Ishikawa (cell line): Measurements from ENCODE around the gene MORC1.

Experiments
- CEBPB ChIP-seq: IDR thresholded peaks from 2 replicates; pipeline ENCODE4 v1.6.1; 2012
- CREB1 ChIP-seq: IDR thresholded peaks from 2 replicates; pipeline ENCODE4 v1.6.1; 2012; ENCODE audit warnings: low read depth
- EGR1 ChIP-seq: IDR thresholded peaks from 2 replicates; pipeline ENCODE4 v1.6.1; 2012
- EP300 ChIP-seq: IDR thresholded peaks from 2 replicates; pipeline ENCODE4 v1.6.1; 2012; ENCODE audit warnings: borderline replicate concordance
- FOXM1 ChIP-seq: IDR thresholded peaks from 2 replicates; pipeline ENCODE4 v1.6.1; 2012; ENCODE audit warnings: low read depth, borderline replicate concordance
- MAX ChIP-seq: IDR thresholded peaks from 2 replicates; pipeline ENCODE4 v1.6.1; 2012
- NFIC ChIP-seq: IDR thresholded peaks from 2 replicates; pipeline ENCODE4 v1.6.1; 2012
- RAD21 ChIP-seq: IDR thresholded peaks from 2 replicates; pipeline ENCODE4 v1.6.1; 2012; ENCODE audit warnings: low read depth
- TAF1 ChIP-seq: IDR thresholded peaks from 2 replicates; pipeline ENCODE4 v1.6.1; 2012; ENCODE audit warnings: low read depth, mild to moderate bottlenecking
- TCF12 ChIP-seq: IDR thresholded peaks from 2 replicates; pipeline ENCODE4 v1.6.1; 2012; ENCODE audit warnings: low read depth
- TEAD4 ChIP-seq: IDR thresholded peaks from 2 replicates; pipeline ENCODE4 v1.6.1; 2012
- YY1 ChIP-seq: IDR thresholded peaks from 2 replicates; pipeline ENCODE4 v1.6.1; 2012; ENCODE audit warnings: low read depth
- ZBTB7A ChIP-seq: IDR thresholded peaks from 2 replicates; pipeline ENCODE4 v1.6.1; 2012; ENCODE audit warnings: low read depth
- TF ChIP-seq, protein P1 (sequence below): IDR thresholded peaks from 2 replicates; pipeline ENCODE4 v1.6.1; 2012; ENCODE audit warnings: low read depth, mild to moderate bottlenecking
- TF ChIP-seq, protein P2 (sequence below): IDR thresholded peaks from 2 replicates; pipeline ENCODE4 v1.6.1; 2012

The MORC1 gene

DNA sequence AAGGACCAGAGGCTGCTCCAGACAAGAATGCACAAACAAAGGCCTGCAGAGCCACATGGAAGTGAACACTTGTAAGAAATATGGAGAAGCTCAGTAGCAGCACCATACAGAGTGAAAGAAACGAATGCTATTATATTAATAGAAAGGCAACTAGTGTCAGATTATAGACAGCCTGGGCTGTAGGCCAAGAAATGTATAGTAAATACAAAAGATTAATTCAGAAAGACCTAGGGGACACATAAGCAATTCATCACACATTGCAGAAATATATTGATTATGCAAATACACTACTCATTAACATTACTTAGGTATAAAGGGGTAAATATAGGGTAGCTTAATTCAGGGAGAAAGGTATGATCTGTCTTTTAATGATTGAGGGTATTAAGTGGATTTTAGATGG, 94.8 kb downstream of the MORC1 start:
- TF ChIP-seq MAX (no peak), TEAD4 (no peak), YY1 (no peak), TCF12 (no peak), EGR1 (no peak), ZBTB7A (no peak)

- TF ChIP-seq EP300 = no peak
- TF ChIP-seq CEBPB = no peak
- TF ChIP-seq TEAD4 = no peak
- TF ChIP-seq NFIC = no peak
- no peak for TF ChIP-seq CREB1
- TF ChIP-seq MAX = no peak
- TF ChIP-seq, protein P1, sequence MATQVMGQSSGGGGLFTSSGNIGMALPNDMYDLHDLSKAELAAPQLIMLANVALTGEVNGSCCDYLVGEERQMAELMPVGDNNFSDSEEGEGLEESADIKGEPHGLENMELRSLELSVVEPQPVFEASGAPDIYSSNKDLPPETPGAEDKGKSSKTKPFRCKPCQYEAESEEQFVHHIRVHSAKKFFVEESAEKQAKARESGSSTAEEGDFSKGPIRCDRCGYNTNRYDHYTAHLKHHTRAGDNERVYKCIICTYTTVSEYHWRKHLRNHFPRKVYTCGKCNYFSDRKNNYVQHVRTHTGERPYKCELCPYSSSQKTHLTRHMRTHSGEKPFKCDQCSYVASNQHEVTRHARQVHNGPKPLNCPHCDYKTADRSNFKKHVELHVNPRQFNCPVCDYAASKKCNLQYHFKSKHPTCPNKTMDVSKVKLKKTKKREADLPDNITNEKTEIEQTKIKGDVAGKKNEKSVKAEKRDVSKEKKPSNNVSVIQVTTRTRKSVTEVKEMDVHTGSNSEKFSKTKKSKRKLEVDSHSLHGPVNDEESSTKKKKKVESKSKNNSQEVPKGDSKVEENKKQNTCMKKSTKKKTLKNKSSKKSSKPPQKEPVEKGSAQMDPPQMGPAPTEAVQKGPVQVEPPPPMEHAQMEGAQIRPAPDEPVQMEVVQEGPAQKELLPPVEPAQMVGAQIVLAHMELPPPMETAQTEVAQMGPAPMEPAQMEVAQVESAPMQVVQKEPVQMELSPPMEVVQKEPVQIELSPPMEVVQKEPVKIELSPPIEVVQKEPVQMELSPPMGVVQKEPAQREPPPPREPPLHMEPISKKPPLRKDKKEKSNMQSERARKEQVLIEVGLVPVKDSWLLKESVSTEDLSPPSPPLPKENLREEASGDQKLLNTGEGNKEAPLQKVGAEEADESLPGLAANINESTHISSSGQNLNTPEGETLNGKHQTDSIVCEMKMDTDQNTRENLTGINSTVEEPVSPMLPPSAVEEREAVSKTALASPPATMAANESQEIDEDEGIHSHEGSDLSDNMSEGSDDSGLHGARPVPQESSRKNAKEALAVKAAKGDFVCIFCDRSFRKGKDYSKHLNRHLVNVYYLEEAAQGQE = no peak
- no peak for TF ChIP-seq TCF12
- no peak for TF ChIP-seq FOXM1
- TF ChIP-seq YY1 = no peak
- TF ChIP-seq, protein P2, sequence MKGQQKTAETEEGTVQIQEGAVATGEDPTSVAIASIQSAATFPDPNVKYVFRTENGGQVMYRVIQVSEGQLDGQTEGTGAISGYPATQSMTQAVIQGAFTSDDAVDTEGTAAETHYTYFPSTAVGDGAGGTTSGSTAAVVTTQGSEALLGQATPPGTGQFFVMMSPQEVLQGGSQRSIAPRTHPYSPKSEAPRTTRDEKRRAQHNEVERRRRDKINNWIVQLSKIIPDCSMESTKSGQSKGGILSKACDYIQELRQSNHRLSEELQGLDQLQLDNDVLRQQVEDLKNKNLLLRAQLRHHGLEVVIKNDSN = no peak
- TF ChIP-seq ZBTB7A = no peak
These were observed 96.4 kb downstream of the MORC1 start for GRCh38 chr3:109021556-109021955.

DNA sequence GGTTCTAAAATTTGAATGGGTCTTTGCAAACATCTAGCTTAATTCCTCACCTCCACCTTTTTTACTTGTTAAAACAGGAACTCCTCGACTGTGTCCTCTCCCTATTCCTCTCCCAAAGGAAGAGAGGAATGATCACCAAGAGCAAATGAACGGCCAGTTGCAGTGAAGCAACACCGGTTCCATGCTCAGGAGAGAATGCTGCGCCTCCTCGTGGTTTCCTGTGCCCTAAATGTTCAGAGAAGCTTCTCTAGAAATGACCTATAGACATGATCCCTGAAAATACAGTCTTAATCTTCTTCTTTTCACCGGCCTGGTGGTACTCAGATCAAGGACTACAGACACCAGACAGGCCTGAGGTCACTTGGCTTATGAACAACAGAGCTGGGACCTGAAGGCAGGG, 99.1 kb downstream of the MORC1 start:
- TF ChIP-seq TEAD4 (no peak), MAX (no peak), EGR1 (no peak), EP300 (no peak), CREB1 (no peak), FOXM1 (no peak), YY1 (no peak), TCF12 (no peak), TAF1 (no peak), CEBPB (no peak), NFIC (no peak), RAD21 (no peak), ZBTB7A (no peak)
- TF ChIP-seq, protein P2 = no peak
- TF ChIP-seq, protein P1 = no peak

DNA sequence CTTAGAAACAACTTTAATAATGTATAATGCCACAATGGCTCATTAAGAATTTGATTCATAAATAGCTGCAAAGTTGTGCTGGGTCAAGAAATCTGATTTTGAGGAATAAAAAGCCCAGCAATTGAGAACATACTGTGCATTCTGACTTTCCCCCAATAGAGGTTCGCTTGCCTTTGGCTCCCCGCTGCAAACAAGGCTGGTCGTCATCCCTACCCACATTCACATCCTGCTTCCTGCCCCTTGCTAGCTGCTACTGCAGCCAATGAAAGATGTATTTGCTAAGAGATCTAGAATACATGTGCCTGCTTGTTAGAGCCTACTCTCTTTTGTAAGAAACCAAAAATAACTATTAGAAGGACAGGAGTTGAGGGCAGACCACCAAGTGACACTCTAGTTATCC, 112.5 kb downstream of the MORC1 start:
- no peak for TF ChIP-seq EGR1
- TF ChIP-seq TCF12 = no peak
- no peak for TF ChIP-seq YY1
- TF ChIP-seq, protein P2 = no peak
- no peak for TF ChIP-seq FOXM1
- TF ChIP-seq, protein P1 = no peak
- TF ChIP-seq MAX = no peak
- TF ChIP-seq EP300 = no peak
- TF ChIP-seq ZBTB7A = no peak
- TF ChIP-seq CEBPB = no peak
- no peak for TF ChIP-seq CREB1
